Measurements from ENCODE around the gene INTS1.
A peak's percentile ranks its signal among the peaks of the same experiment; 100 is the strongest.

Gene INTS1

GRCh38 chr7:1461646-1462375, 42.4 kb downstream of the INTS1 start:
- TF ChIP-seq CTCF (conservative IDR thresholded peaks at IDR 0.05) (no peak), ZFX (IDR thresholded peaks at IDR 0.05) (no peak)
- no peak overlapping the region for H3K27ac ChIP-seq

GRCh38 chr7:1460821-1461645, 43.2 kb downstream of the INTS1 start:
- TF ChIP-seq CTCF (conservative IDR thresholded peaks at IDR 0.05) (no peak), ZFX (IDR thresholded peaks at IDR 0.05) (no peak)
- H3K27ac ChIP-seq, result peak overlapping the region; percentile 48

- H3K27ac ChIP-seq, result peak overlapping the region; percentile 48
- TF ChIP-seq CTCF (conservative IDR thresholded peaks at IDR 0.05) (no peak), ZFX (IDR thresholded peaks at IDR 0.05) (no peak)
Measured at GRCh38 chr7:1459920-1460820, 44.0 kb downstream of the INTS1 start.

GRCh38 chr7:1459512-1459892, 44.7 kb downstream of the INTS1 start:
- no peak for TF ChIP-seq ZFX (IDR thresholded peaks at IDR 0.05)
- no peak for TF ChIP-seq CTCF (conservative IDR thresholded peaks at IDR 0.05)

GRCh38 chr7:1458683-1459511, 45.3 kb downstream of the INTS1 start, which contains the start of gene MICALL2:
Gene MICALL2 (minus strand): TSS chr7:1459470. CDS start chr7:1459326, 144 bp downstream.
- TF ChIP-seq CTCF (conservative IDR thresholded peaks at IDR 0.05) (no peak), ZFX (IDR thresholded peaks at IDR 0.05) (0 out of 2 replicates have a peak, but pooled peaks have one; percentile 13)

More at GRCh38 chr7:1459512-1459892, 44.7 kb downstream of the INTS1 start:
- peak overlapping the region; percentile 79; the same call in 1 of the 2 replicates for H3K27ac ChIP-seq

GRCh38 chr7:1457949-1458682, 46.1 kb downstream of the INTS1 start:
- H3K27ac ChIP-seq, result peak overlapping the region; percentile 79
- TF ChIP-seq ZFX (IDR thresholded peaks at IDR 0.05) (no peak), CTCF (conservative IDR thresholded peaks at IDR 0.05) (no peak)

More at GRCh38 chr7:1458683-1459511, 45.3 kb downstream of the INTS1 start, which contains the start of gene MICALL2:
- peak within 1 kb of the TSS; percentile 79 for H3K27ac ChIP-seq

All from C4-2B (cell line).